ENCODE measurements around the gene KIRREL3. TPM values are rescaled to one million over a fixed set of nuclear protein-coding genes. Genes with fewer than 3 reads are reported as not detected.

Gene KIRREL3
- polyA plus RNA-seq, 1 of the 3 experiments (the other 2 are of a cell fraction), result 3.7 TPM

GRCh38 chr11:126537492-126537891 lies 463.1 kb downstream of the KIRREL3 start:
- Histone ChIP-seq H3K4me3 (ENCODE audit: low read depth in 2 of 2, low read length in 1 of 2) (no peak overlapping the region), H3K36me3 (replicated peaks in 1 of 2; ENCODE audit: control insufficient read depth in 1 of 2, insufficient read depth in 2 of 2, low read length in 1 of 2) (no peaks in the 10 kb centered on the region), H3K27ac (ENCODE audit: low read depth in 2 of 2, low read length in 1 of 2) (no peak overlapping the region), H3K79me2 (ENCODE audit: insufficient read depth) (no peaks in the 10 kb centered on the region), H3K9ac (no peak overlapping the region), H3K9me2 (no peaks in the 10 kb centered on the region), H3K27me3 (ENCODE audit: insufficient read depth) (no peaks in the 10 kb centered on the region), H3K4me1 (ENCODE audit: control insufficient read depth in 1 of 2, insufficient read depth in 2 of 2, low read depth in 1 of 2, low read length in 1 of 2) (peaks cover 0 to 2% of the 10 kb centered on the region in 2 experiments; a peak in 1 of 4 replicates), H3K9me3 (no peaks in the 10 kb centered on the region), H4K20me1 (ENCODE audit: insufficient read depth) (no peaks in the 10 kb centered on the region), H3K4me2 (no peak overlapping the region), H3F3A (replicated peaks; ENCODE audit: insufficient read depth) (no peaks in the 10 kb centered on the region), H2AFZ (ENCODE audit: low read depth) (no peak overlapping the region)
- CTCF ChIA-PET, result interaction anchor here (2.2 kb wide), 1 partner anchor 57 kb away, joined by 9 read pairs; no protein-coding TSS in a partner anchor
- no peak for DNase-seq
- POLR2A ChIA-PET, result no interaction called here
- TF ChIP-seq EP300 (IDR thresholded peaks at IDR 0.05; ENCODE audit: borderline replicate concordance in 1 of 2, low read depth in 1 of 2, low read length in 1 of 2), result no peak
- no peak for TF ChIP-seq ZBTB33 (IDR thresholded peaks at IDR 0.05; ENCODE audit: borderline replicate concordance, low read depth)
- TF ChIP-seq ELF1 (IDR thresholded peaks at IDR 0.05), result no peak
- no peak for TF ChIP-seq JUND (IDR thresholded peaks at IDR 0.05)
- TF ChIP-seq GABPA (IDR thresholded peaks at IDR 0.05; ENCODE audit: low read depth), result no peak
- TF ChIP-seq CHD2 (IDR thresholded peaks at IDR 0.05; ENCODE audit: low read length, partially characterized antibody), result no peak
- TF ChIP-seq FOXJ3 (CRISPR knock-in tag; IDR thresholded peaks at IDR 0.05), result no peak
- TF ChIP-seq MAX (IDR thresholded peaks at IDR 0.05; ENCODE audit: low read depth), result no peak
- TF ChIP-seq RFX5 (IDR thresholded peaks at IDR 0.05; ENCODE audit: low read length), result no peak
- TF ChIP-seq USF1 (IDR thresholded peaks at IDR 0.05; ENCODE audit: borderline replicate concordance, low read depth), result no peak
- no peak for TF ChIP-seq RAD21 (IDR thresholded peaks at IDR 0.05; ENCODE audit: low read length)
- TF ChIP-seq TEAD4 (IDR thresholded peaks at IDR 0.05; ENCODE audit: borderline replicate concordance, insufficient read depth), result no peak
- no peak for TF ChIP-seq TAF1 (IDR thresholded peaks at IDR 0.05; ENCODE audit: borderline replicate concordance, low read depth, low read length)
- WGBS (ENCODE audit: low lambda C conversion rate), result 75% methylated on average over 4 of the region's 4 CpGs

- WGBS (ENCODE audit: low lambda C conversion rate), result 86% methylated on average over 16 of the region's 17 CpGs
- Histone ChIP-seq H4K20me1 (ENCODE audit: insufficient read depth) (no peaks in the 10 kb centered on the region), H3K9ac (no peak overlapping the region), H3K4me3 (ENCODE audit: low read depth in 2 of 2, low read length in 1 of 2) (no peak overlapping the region), H3K36me3 (replicated peaks in 1 of 2; ENCODE audit: control insufficient read depth in 1 of 2, insufficient read depth in 2 of 2, low read length in 1 of 2) (no peaks in the 10 kb centered on the region), H3K9me3 (no peaks in the 10 kb centered on the region), H3K9me2 (no peaks in the 10 kb centered on the region), H3K27me3 (ENCODE audit: insufficient read depth) (no peaks in the 10 kb centered on the region), H3K27ac (ENCODE audit: low read depth in 2 of 2, low read length in 1 of 2) (no peak overlapping the region), H3K79me2 (ENCODE audit: insufficient read depth) (no peaks in the 10 kb centered on the region), H3K4me2 (no peak overlapping the region), H3F3A (replicated peaks; ENCODE audit: insufficient read depth) (no peaks in the 10 kb centered on the region), H3K4me1 (ENCODE audit: control insufficient read depth in 1 of 2, insufficient read depth in 2 of 2, low read depth in 1 of 2, low read length in 1 of 2) (peaks cover 0 to 2% of the 10 kb centered on the region in 2 experiments; a peak in 1 of 4 replicates), H2AFZ (ENCODE audit: low read depth) (no peak overlapping the region)
- POLR2A ChIA-PET, result interaction anchor here (0.8 kb wide), 1 partner anchor 31 kb away, joined by 3 read pairs; no protein-coding TSS in a partner anchor
- DNase-seq, result no peak
- CTCF ChIA-PET, result interaction anchor here (0.6 to 1.1 kb wide), 3 partner anchors 11 to 1521 kb away, joined by 3 to 4 read pairs (median 3); no protein-coding TSS in a partner anchor
- TF ChIP-seq FOSL2 (IDR thresholded peaks at IDR 0.05; ENCODE audit: borderline replicate concordance, low read depth), result no peak
- no peak for TF ChIP-seq IRF3 (IDR thresholded peaks at IDR 0.05; ENCODE audit: low read depth, low read length)
- TF ChIP-seq CHD2 (IDR thresholded peaks at IDR 0.05; ENCODE audit: low read length, partially characterized antibody), result no peak
- no peak for TF ChIP-seq REST (IDR thresholded peaks at IDR 0.05; ENCODE audit: low read depth, low read length)
- no peak for TF ChIP-seq TAF1 (IDR thresholded peaks at IDR 0.05; ENCODE audit: borderline replicate concordance, low read depth, low read length)
- no peak for TF ChIP-seq FOXM1 (IDR thresholded peaks at IDR 0.05; ENCODE audit: low read depth)
- TF ChIP-seq MAX (IDR thresholded peaks at IDR 0.05; ENCODE audit: low read depth), result no peak
- no peak for TF ChIP-seq GABPA (IDR thresholded peaks at IDR 0.05; ENCODE audit: low read depth)
- no peak for TF ChIP-seq GATA2 (CRISPR knock-in tag; IDR thresholded peaks at IDR 0.05)
- TF ChIP-seq TEAD4 (IDR thresholded peaks at IDR 0.05; ENCODE audit: borderline replicate concordance, insufficient read depth), result no peak
Observed at GRCh38 chr11:126534141-126534805, 466.3 kb downstream of the KIRREL3 start.

Data from SK-N-SH (cell line).